SIG-M5 treated with dmso at 0.1 percent for 504 hours (cell line): Measurements from ENCODE around the gene ADCK1.
"Not testable (repeated sequence)": the region's sequence is repeated elsewhere in the genome, so short reads cannot be mapped to it uniquely, and the experiment has no call there.

Experiments
- DNase-seq: peaks from one replicate; lab custom pipeline; 2025; ENCODE audit not compliant: unreplicated experiment; lab: John Stamatoyannopoulos, UW

ADCK1 gene

GRCh38 chr14:77864085-77864484 is 64.2 kb downstream of the ADCK1 start:
- DNase-seq, result no peak

GRCh38 chr14:77864580-77864979 is 64.7 kb downstream of the ADCK1 start:
- no peak for DNase-seq

GRCh38 chr14:77865455-77865854 is 65.5 kb downstream of the ADCK1 start:
- no peak for DNase-seq

- DNase-seq, result no peak
Observed at GRCh38 chr14:77866932-77867331, 67.0 kb downstream of the ADCK1 start.

GRCh38 chr14:77867476-77867875 is 67.6 kb downstream of the ADCK1 start:
- DNase-seq, result no peak

- no peak for DNase-seq
Observed at GRCh38 chr14:77868552-77869285, 68.8 kb downstream of the ADCK1 start.

GRCh38 chr14:77869340-77869739 is 69.4 kb downstream of the ADCK1 start:
- DNase-seq, result no peak

GRCh38 chr14:77870646-77871045 is 70.7 kb downstream of the ADCK1 start:
- DNase-seq, result no peak

GRCh38 chr14:77872152-77872551 is 72.2 kb downstream of the ADCK1 start:
- DNase-seq, result no peak

GRCh38 chr14:77872983-77873382 is 73.1 kb downstream of the ADCK1 start:
- DNase-seq, result no peak

GRCh38 chr14:77878783-77879182 is 78.9 kb downstream of the ADCK1 start:
- no peak for DNase-seq

- no peak for DNase-seq
Observed at GRCh38 chr14:77880056-77880455, 80.1 kb downstream of the ADCK1 start.

GRCh38 chr14:77882098-77882497 is 82.2 kb downstream of the ADCK1 start:
- no peak for DNase-seq

GRCh38 chr14:77882636-77883035 is 82.7 kb downstream of the ADCK1 start:
- no peak for DNase-seq

- no peak for DNase-seq
Observed at GRCh38 chr14:77883131-77883846, 83.4 kb downstream of the ADCK1 start.

- DNase-seq, result no peak
Observed at GRCh38 chr14:77883847-77884238, 83.9 kb downstream of the ADCK1 start.

- DNase-seq, result no peak
Observed at GRCh38 chr14:77885367-77885766, 85.5 kb downstream of the ADCK1 start.

- no peak for DNase-seq
Observed at GRCh38 chr14:77886010-77886409, 86.1 kb downstream of the ADCK1 start.

GRCh38 chr14:77888903-77889302 is 89.0 kb downstream of the ADCK1 start:
- not testable (repeated sequence) for DNase-seq

GRCh38 chr14:77889971-77890442 is 90.1 kb downstream of the ADCK1 start:
- DNase-seq, result no peak

- DNase-seq, result no peak
Observed at GRCh38 chr14:77890873-77891272, 91.0 kb downstream of the ADCK1 start.

- DNase-seq, result no peak
Observed at GRCh38 chr14:77892381-77892871, 92.5 kb downstream of the ADCK1 start.
